Common myeloid progenitor, CD34-positive (primary cell): ENCODE data around the gene LCOR.

Experiments used
- CTCF ChIA-PET: fragments of 350-600 bp; sonication (Branson Sonifier 250); formaldehyde crosslinking; loops from one replicate; lab custom pipeline; 2021; ENCODE audit warnings: antibody characterized with exemption; lab: Charles Lee
- POLR2A ChIA-PET: fragments of 350-600 bp; sonication (Branson Sonifier 250); formaldehyde crosslinking; loops from one replicate; lab custom pipeline; 2021; ENCODE audit warnings: antibody characterized with exemption; lab: Charles Lee
- DNase-seq, 3 donors: peaks; one replicate each; pipeline versions ENCODE4 v3.0.0 to v3.0.0-alpha.2; 2013
- H3K27ac ChIP-seq, 2 experiments: 1 replicate in 1 of 2; 2 replicates in 1 of 2; pipeline ENCODE4 v1.7.0; 2013; ENCODE audit warnings: inconsistent platforms in 2 of 2, low read length in 2 of 2, mild to moderate bottlenecking in 2 of 2, low read depth in 1 of 2, moderate library complexity in 1 of 2; ENCODE audit not compliant: severe bottlenecking in 2 of 2, insufficient read depth in 1 of 2, poor library complexity in 1 of 2
- H3K27me3 ChIP-seq, 5 experiments: replicated peaks in 2 of 5; 1 replicate in 3 of 5; 2 replicates in 2 of 5; pipeline versions ENCODE4 v1.6.1 to v1.7.0; 2013; ENCODE audit warnings: low read length in 4 of 5, mild to moderate bottlenecking in 2 of 5, moderate library complexity in 2 of 5, inconsistent platforms in 1 of 5; ENCODE audit not compliant: insufficient read depth in 5 of 5, control insufficient read depth in 4 of 5
- H3K36me3 ChIP-seq, 4 experiments: 1 replicate in 2 of 4; 2 replicates in 2 of 4; pipeline versions ENCODE4 v1.6.1 to v1.7.0; 2013; ENCODE audit warnings: low read length in 3 of 4, control low read depth in 1 of 4, mild to moderate bottlenecking in 1 of 4; ENCODE audit not compliant: control insufficient read depth in 4 of 4, insufficient read depth in 4 of 4
- H3K4me1 ChIP-seq, 4 experiments: 1 replicate in 3 of 4; 2 replicates in 1 of 4; pipeline versions ENCODE4 v1.6.1 to v1.7.1; 2013; ENCODE audit warnings: low read length in 3 of 4, mild to moderate bottlenecking in 3 of 4, control low read depth in 1 of 4, inconsistent platforms in 1 of 4, moderate library complexity in 1 of 4; ENCODE audit not compliant: control insufficient read depth in 4 of 4, insufficient read depth in 4 of 4; ENCODE audit errors: control extremely low read depth in 1 of 4
- H3K4me3 ChIP-seq, 7 experiments: 1 replicate in 4 of 7; 2 replicates in 3 of 7; pipeline versions ENCODE4 v1.5.1 to v1.7.0; 2013; ENCODE audit warnings: mild to moderate bottlenecking in 7 of 7, low read length in 6 of 7, moderate library complexity in 6 of 7, inconsistent platforms in 2 of 7, low read depth in 2 of 7, control low read depth in 1 of 7; ENCODE audit not compliant: insufficient read depth in 4 of 7, control insufficient read depth in 1 of 7; ENCODE audit errors: extremely low read depth in 1 of 7
- H3K9me3 ChIP-seq, 5 experiments: 1 replicate in 4 of 5; 2 replicates in 1 of 5; pipeline versions ENCODE4 v1.6.1 to v1.7.1; 2013; ENCODE audit warnings: low read length in 4 of 5, mild to moderate bottlenecking in 2 of 5, inconsistent platforms in 1 of 5, low read depth in 1 of 5, moderate library complexity in 1 of 5; ENCODE audit not compliant: control insufficient read depth in 4 of 5, insufficient read depth in 2 of 5; ENCODE audit errors: control extremely low read depth in 1 of 5
- WGBS: methylation state at CpG from one replicate; pipeline ENCODE4 v1.1.5; 2013; ENCODE audit not compliant: insufficient coverage; 5-methylcytosine and 5-hydroxymethylcytosine counted together

The LCOR gene

DNA sequence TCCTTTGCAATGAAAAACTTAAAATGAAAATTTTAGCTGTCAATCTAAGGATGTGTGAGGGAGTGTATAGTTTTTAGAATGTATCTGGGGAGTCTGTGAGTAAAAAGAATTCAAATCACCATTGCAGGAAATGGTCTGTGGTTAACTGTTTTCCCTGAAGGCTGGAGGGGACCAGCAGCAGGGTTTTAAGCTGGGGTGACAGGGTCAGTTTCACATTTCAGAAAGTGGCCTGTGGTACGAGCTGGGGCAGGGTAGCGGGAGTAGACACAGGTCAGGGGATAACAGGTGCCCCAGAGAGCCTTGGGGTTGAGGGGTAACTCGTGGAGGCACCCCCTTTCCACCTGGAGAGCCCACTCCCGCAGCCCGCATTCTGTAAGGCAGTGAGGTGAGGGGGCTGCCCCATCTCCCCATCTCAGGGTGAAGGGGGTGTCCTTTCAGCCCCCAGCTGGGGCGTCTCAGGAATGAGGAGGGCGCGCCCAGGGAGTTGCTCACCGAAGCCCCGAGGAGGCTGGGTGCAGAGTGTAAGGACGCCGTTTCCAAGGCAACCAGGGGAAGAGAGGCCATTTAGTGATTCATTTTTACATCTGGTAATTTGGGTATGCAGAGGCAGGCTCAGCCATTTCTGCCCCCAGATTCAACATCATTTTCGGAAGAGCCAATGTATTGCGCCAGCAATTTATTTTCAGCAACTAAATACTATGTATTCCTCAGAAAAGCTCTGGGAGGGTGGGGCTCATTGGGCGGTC is 184.8 kb downstream of the LCOR start:
- no peaks in the 10 kb centered on the region for H3K36me3 ChIP-seq
- peak overlapping the region in 3 of 7 experiments; percentile 19 to 55 (median 51) for H3K4me3 ChIP-seq
- CTCF ChIA-PET, result interaction anchor here (0.7 to 2.0 kb wide), 5 partner anchors 9 to 374 kb away, joined by 3 to 7 read pairs (median 3); no protein-coding TSS in a partner anchor
- WGBS, result 52% methylated on average over 13 of the region's 15 CpGs
- DNase-seq, result peak in 2 of 3 donors; percentile 70 to 75
- no peaks in the 10 kb centered on the region for H3K9me3 ChIP-seq
- POLR2A ChIA-PET, result interaction anchor here (0.5 kb wide), 1 partner anchor 51 kb away, joined by 7 read pairs; no protein-coding TSS in a partner anchor
- H3K27me3 ChIP-seq, result no peaks in the 10 kb centered on the region
- no peak overlapping the region for H3K27ac ChIP-seq
- peaks cover 0 to 15% (median 12%) of the 10 kb centered on the region in 4 experiments for H3K4me1 ChIP-seq

DNA sequence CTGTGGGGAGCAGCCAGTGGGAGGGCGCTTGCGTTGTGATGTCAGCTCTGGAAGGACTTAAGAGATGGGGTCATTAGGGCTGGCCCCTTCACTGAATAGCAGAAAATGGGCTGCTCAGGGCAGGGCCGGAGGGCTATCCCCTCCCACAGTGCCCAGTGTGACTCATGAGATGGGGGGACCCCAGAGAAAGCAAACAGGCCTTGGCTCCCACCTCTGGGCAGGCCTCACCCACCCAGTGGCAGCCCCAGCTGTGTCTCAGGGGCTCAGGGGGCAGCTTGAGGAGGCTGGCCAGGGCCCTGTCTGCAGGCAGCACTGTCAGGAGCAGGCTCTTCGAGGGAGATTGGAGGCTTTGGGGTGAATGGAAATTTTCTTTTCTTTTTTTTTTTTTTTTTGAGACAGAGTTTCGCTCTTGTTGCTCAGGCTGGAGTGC is 185.4 kb downstream of the LCOR start:
- Histone ChIP-seq H3K4me3 (no peak overlapping the region), H3K9me3 (no peaks in the 10 kb centered on the region), H3K27me3 (no peaks in the 10 kb centered on the region), H3K27ac (no peak overlapping the region), H3K36me3 (no peaks in the 10 kb centered on the region), H3K4me1 (peaks cover 0 to 16% (median 13%) of the 10 kb centered on the region in 4 experiments)
- no peak for DNase-seq
- ChIA-PET POLR2A (no interaction called here), CTCF (interaction anchor here (0.9 to 2.0 kb wide), 2 partner anchors 8 to 107 kb away, joined by 3 to 7 read pairs; no protein-coding TSS in a partner anchor)
- WGBS, result 94% methylated on average over 5 of the region's 5 CpGs

DNA sequence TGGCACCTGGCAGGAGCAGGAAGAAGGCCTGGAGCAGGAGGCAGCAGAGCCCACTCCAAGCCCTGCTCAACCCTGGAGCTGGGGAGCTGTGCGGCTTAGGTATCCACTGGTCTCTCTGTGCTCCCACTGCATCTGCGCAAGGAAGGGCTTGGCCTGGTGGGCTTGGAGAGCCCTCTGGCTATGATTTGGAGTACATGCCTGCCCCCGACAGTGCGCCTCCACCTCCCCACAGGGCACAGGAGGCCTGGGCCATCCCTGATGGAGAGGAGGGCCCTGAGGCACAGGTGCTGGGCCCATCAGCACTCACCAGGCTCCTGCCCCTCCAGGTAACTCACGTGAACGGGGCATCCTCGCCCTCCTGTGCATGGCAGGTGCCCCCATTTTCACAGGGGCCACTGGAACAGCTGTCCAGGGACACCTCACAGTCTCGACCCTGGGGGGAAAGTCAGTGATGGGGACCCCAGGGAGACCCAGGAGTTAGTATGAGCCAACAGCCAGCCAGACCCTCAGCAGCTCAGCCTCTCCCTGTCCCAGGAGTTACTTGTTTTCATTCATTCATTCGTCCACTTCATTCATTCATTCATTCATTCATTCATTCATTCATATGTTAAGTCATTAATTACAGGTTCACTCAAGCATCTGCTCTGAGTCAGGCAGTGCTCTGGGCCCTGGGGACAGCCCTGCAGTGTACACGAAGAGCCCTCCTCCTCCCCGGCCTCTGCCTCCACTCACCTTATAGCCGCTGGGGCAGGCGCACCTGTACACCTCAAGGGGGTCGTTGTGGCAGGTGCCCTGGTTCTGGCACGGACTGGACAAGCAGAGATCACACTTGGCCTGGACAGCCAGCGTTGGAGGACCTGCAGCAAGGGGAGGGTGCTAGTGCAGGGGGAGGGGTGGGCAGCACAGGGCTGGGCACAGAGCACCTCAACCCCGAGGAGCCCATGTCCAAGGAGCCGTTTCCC is 186.4 kb downstream of the LCOR start:
- Histone ChIP-seq H3K27ac (no peak overlapping the region), H3K27me3 (no peaks in the 10 kb centered on the region), H3K4me1 (peaks cover 0 to 18% (median 15%) of the 10 kb centered on the region in 4 experiments), H3K9me3 (no peaks in the 10 kb centered on the region), H3K36me3 (no peaks in the 10 kb centered on the region), H3K4me3 (no peak overlapping the region)
- ChIA-PET CTCF (interaction anchor here (7.6 kb wide), 1 partner anchor 34 kb away, joined by 67 read pairs; no protein-coding TSS in a partner anchor), POLR2A (no interaction called here)
- DNase-seq, result no peak
- 91% methylated on average over 12 of the region's 18 CpGs for WGBS

DNA sequence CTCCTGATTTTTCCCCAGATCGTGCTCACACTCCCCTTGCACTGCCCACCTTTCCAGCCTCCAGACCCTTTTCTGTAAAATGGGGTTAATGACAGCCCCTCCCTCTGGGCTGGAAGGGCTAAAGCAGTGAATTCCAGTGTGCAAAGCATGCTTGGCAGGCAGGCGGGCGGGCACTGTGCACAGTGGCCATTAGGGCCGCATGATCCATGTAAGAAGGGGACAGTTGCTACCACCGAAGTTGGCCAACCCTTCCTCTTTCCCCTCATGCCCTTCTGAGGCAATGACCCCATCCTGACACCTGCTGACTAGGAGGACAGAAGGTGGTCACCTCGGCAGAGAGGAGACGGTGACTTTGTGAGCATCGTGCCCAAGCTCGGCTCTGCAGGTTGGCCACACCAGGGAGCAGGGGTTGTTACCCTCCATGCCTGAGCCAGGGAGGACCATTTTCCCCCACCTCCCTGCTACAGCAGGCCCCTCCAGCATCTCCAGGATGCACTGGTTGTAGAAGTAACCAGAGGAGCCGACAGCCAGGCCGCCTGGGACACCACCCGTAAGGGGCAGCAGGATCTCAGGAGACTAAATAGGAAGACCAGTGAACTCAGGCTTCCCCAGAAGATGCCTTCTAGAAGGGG is 187.2 kb downstream of the LCOR start:
- ChIA-PET POLR2A (no interaction called here), CTCF (interaction anchor here (7.6 kb wide), 1 partner anchor 35 kb away, joined by 67 read pairs; no protein-coding TSS in a partner anchor)
- H3K36me3 ChIP-seq, result no peaks in the 10 kb centered on the region
- 97% methylated on average over 6 of the region's 12 CpGs for WGBS
- no peak overlapping the region for H3K4me3 ChIP-seq
- no peaks in the 10 kb centered on the region for H3K27me3 ChIP-seq
- DNase-seq, result no peak
- H3K27ac ChIP-seq, result no peak overlapping the region
- peaks cover 0 to 26% (median 22%) of the 10 kb centered on the region in 4 experiments for H3K4me1 ChIP-seq
- H3K9me3 ChIP-seq, result no peaks in the 10 kb centered on the region

DNA sequence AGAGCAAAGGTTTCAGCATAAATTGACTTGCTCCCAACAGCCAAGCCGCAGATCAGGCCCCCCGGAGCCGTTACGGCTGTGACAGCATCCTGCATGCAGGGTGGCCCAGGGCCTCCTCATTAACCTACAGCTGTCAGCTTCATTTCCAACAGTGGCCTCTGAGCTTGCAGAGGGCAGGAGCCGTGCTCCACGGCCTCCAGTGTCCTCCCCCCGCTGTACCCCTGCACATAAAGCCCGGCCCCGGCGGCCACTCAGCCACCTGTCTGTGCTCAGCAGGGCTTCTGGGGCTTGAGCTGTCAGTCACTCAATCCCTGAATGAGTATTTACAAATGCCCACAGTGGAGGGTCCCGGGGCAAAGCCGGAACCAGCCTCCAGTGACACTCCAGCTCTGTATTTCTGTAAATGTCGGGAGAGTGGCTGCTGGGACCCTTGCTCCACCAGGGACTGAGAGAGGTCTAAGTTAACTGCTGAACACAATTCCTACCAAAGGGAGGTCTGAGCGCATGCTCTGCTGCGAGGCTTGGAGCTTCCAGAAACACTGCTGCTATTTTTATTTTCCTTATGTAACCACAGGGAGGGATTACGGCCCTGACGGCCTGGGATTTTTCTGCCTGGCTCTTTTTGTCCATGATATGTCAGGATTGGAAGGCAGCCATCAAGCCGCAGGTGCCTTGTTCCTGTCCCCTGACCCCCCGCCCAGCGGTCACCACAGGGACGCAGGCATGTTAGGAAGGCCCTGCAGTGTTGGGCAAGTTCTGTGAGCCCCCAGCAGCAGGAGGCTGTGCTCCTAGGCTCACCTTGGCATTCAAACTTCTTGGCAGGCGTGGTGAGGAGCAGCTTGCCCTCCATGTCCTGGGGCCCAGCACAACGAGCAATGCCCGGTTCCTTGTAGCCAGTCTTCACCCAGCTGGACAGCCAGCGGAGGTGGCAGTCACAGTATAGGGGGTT is 188.6 kb downstream of the LCOR start:
- CTCF ChIA-PET, result interaction anchor here (0.9 to 7.6 kb wide), 4 partner anchors 10 to 377 kb away, joined by 3 to 67 read pairs (median 12); no protein-coding TSS in a partner anchor
- Histone ChIP-seq H3K4me3 (no peak overlapping the region), H3K27me3 (no peaks in the 10 kb centered on the region), H3K36me3 (no peaks in the 10 kb centered on the region), H3K27ac (no peak overlapping the region), H3K9me3 (no peaks in the 10 kb centered on the region), H3K4me1 (peaks cover 0 to 27% (median 23%) of the 10 kb centered on the region in 4 experiments)
- 95% methylated on average over 24 of the region's 25 CpGs for WGBS
- DNase-seq, result no peak
- POLR2A ChIA-PET, result no interaction called here

DNA sequence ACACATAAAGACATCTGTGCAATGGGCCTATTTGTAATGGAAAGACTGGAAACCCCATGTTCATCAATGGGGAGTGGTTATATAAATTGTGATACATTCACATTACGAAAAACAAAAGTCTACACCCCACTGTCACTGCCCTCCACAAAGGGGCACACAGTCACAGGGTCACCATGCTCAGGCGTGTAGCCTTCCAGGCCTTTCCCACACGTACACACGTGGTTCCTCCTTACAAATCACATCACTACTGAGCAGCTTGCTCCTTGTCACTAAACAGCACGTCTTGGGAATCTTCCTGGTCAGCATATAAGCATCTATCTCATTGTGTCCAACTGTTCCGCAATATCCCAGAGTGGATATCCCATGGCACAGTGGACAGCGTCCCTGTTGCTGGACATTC is 190.5 kb downstream of the LCOR start:
- ChIA-PET POLR2A (no interaction called here), CTCF (interaction anchor here (1.8 to 7.6 kb wide), 3 partner anchors 10 to 38 kb away, joined by 4 to 67 read pairs (median 20); no protein-coding TSS in a partner anchor)
- H3K4me1 ChIP-seq, result peaks cover 0 to 14% (median 12%) of the 10 kb centered on the region in 4 experiments
- no peaks in the 10 kb centered on the region for H3K9me3 ChIP-seq
- H3K27me3 ChIP-seq, result no peaks in the 10 kb centered on the region
- no peaks in the 10 kb centered on the region for H3K36me3 ChIP-seq
- no peak overlapping the region for H3K27ac ChIP-seq
- no peak overlapping the region for H3K4me3 ChIP-seq
- no peak for DNase-seq
- WGBS, result 95% methylated on average over 6 of the region's 7 CpGs
